Subcutaneous adipose tissue (tissue), 4 donors: ENCODE results near the gene SLC9A3. TPM values are rescaled to one million over a fixed set of nuclear protein-coding genes. Genes with fewer than 3 reads are reported as not detected.

Source experiments
- CTCF ChIP-seq: fragments of 450-650 bp; IDR thresholded peaks from one replicate; pipeline ENCODE4 v1.5.1; 2016; ENCODE audit warnings: low read depth, mild to moderate bottlenecking, control low read depth, antibody characterized with exemption, moderate library complexity
- total RNA-seq, 4 donors: library from RNA; depleted of rRNA; stranded (reverse); fragments of >200 nt; gene quantifications; one replicate each; pipeline ENCODE4 v1.1.0, GENCODE V29; 2016

The SLC9A3 gene
- total RNA-seq, 4 donors from 2014 or later: 1.3 to 2.3 (median 1.6) TPM

GRCh38 chr5:430214-430925, 93.9 kb downstream of the SLC9A3 start:
- TF ChIP-seq CTCF: no peak

- no peak for TF ChIP-seq CTCF
Measured at GRCh38 chr5:429453-430188, 94.6 kb downstream of the SLC9A3 start.

GRCh38 chr5:428754-429452, 95.3 kb downstream of the SLC9A3 start:
- no peak for TF ChIP-seq CTCF

- no peak for TF ChIP-seq CTCF
Measured at GRCh38 chr5:428219-428618, 96.0 kb downstream of the SLC9A3 start.

GRCh38 chr5:427415-428087, 96.7 kb downstream of the SLC9A3 start:
- no peak for TF ChIP-seq CTCF

GRCh38 chr5:426392-426976, 97.8 kb downstream of the SLC9A3 start:
- no peak for TF ChIP-seq CTCF
